Mesendoderm (in vitro differentiated cells): Measurements from ENCODE around the gene CAMTA2.

Experiments
- DNase-seq: peaks from one replicate; pipeline ENCODE4 v3.0.0; 2013
- H2AK5ac ChIP-seq: 2 replicates; pipeline ENCODE4 v1.6.1; 2013; ENCODE audit warnings: low read length, inconsistent platforms
- H2BK120ac ChIP-seq: 2 replicates; pipeline ENCODE4 v1.6.1; 2013; ENCODE audit warnings: low read depth, mild to moderate bottlenecking, low read length, moderate library complexity, mixed read lengths
- H2BK15ac ChIP-seq: replicated peaks from 2 replicates; pipeline ENCODE4 v1.6.1; 2013; ENCODE audit warnings: low read depth, mild to moderate bottlenecking, moderate library complexity
- H2BK5ac ChIP-seq: 2 replicates; pipeline ENCODE4 v1.6.1; 2013; ENCODE audit warnings: low read length, inconsistent platforms
- H3K18ac ChIP-seq: 2 replicates; pipeline ENCODE4 v1.6.1; 2013; ENCODE audit warnings: mild to moderate bottlenecking, low read length, mixed read lengths
- H3K23ac ChIP-seq: one replicate; pipeline ENCODE4 v1.6.1; 2013; ENCODE audit warnings: low read length
- H3K27ac ChIP-seq: 2 replicates; pipeline ENCODE4 v1.5.1; 2013; ENCODE audit warnings: low read depth, mild to moderate bottlenecking, inconsistent platforms, low read length, moderate library complexity
- H3K27me3 ChIP-seq: 2 replicates; pipeline ENCODE4 v1.6.1; 2013; ENCODE audit warnings: low read length, control low read depth, mild to moderate bottlenecking, inconsistent platforms; ENCODE audit not compliant: insufficient read depth, poor library complexity
- H3K36me3 ChIP-seq: 2 replicates; pipeline ENCODE4 v1.6.1; 2013; ENCODE audit warnings: low read length, inconsistent platforms; ENCODE audit not compliant: control insufficient read depth, insufficient read depth
- H3K4ac ChIP-seq: one replicate; pipeline ENCODE4 v1.6.1; 2013; ENCODE audit warnings: low read depth, mild to moderate bottlenecking, low read length, moderate library complexity
- H3K4me1 ChIP-seq: 2 replicates; pipeline ENCODE4 v1.6.1; 2013; ENCODE audit warnings: low read depth, low read length, inconsistent platforms; ENCODE audit not compliant: control insufficient read depth
- H3K4me2 ChIP-seq: 2 replicates; pipeline ENCODE4 v1.6.1; 2013; ENCODE audit warnings: low read length
- H3K4me3 ChIP-seq: 2 replicates; pipeline ENCODE4 v1.5.1; 2013; ENCODE audit warnings: mild to moderate bottlenecking, low read length
- H3K56ac ChIP-seq: one replicate; pipeline ENCODE4 v1.6.1; 2013; ENCODE audit warnings: low read length
- H3K79me1 ChIP-seq: 2 replicates; pipeline ENCODE4 v1.6.1; 2013; ENCODE audit warnings: low read length, inconsistent platforms
- H3K79me2 ChIP-seq: 2 replicates; pipeline ENCODE4 v1.6.1; 2013; ENCODE audit warnings: mild to moderate bottlenecking, low read length; ENCODE audit not compliant: control insufficient read depth, insufficient read depth
- H3K9ac ChIP-seq: 2 replicates; pipeline ENCODE4 v1.6.1; 2013; ENCODE audit warnings: low read length, inconsistent platforms
- H4K5ac ChIP-seq: one replicate; pipeline ENCODE4 v1.6.1; 2013; ENCODE audit warnings: low read length
- H4K8ac ChIP-seq: one replicate; pipeline ENCODE4 v1.6.1; 2013; ENCODE audit warnings: low read depth, mild to moderate bottlenecking, control low read depth, low read length, moderate library complexity
- WGBS: extraction: QIAGEN DNeasy Blood & Tissue Kit; methylation state at CpG from one replicate; pipeline ENCODE4 v1.1.7; 2013; ENCODE audit warnings: low lambda C conversion rate, missing lambda C conversion rate; ENCODE audit not compliant: insufficient coverage; ENCODE audit errors: extremely low coverage; 5-methylcytosine and 5-hydroxymethylcytosine counted together

Gene CAMTA2

GRCh38 chr17:4998027-4998731 is 10.7 kb upstream of the CAMTA2 start:
- peak overlapping the region; percentile 1 for H2BK120ac ChIP-seq
- H3K23ac ChIP-seq: peak overlapping the region; percentile 100
- H3K4ac ChIP-seq: peak overlapping the region; percentile 20
- peaks cover 21% of the 10 kb centered on the region for H3K79me2 ChIP-seq
- peak overlapping the region; percentile 100 for H3K4me2 ChIP-seq
- H2AK5ac ChIP-seq: no peak overlapping the region
- peak overlapping the region; percentile 94 for H3K18ac ChIP-seq
- H3K4me1 ChIP-seq: peaks cover 4% of the 10 kb centered on the region
- H3K9ac ChIP-seq: peak overlapping the region; percentile 97
- H3K36me3 ChIP-seq: peaks cover 13% of the 10 kb centered on the region
- no peak overlapping the region for H2BK5ac ChIP-seq
- H2BK15ac ChIP-seq: no peak overlapping the region
- H4K8ac ChIP-seq: no peak overlapping the region
- H3K56ac ChIP-seq: peak overlapping the region; percentile 99
- H3K27ac ChIP-seq: peak overlapping the region; percentile 58
- DNase-seq: peak; percentile 61
- no peaks in the 10 kb centered on the region for H3K27me3 ChIP-seq
- H4K5ac ChIP-seq: no peak overlapping the region
- peak overlapping the region; percentile 91 for H3K4me3 ChIP-seq
- no CpG with 5 or more reads among the region's 55 CpGs for WGBS
- H3K79me1 ChIP-seq: peaks cover 17% of the 10 kb centered on the region

DNA sequence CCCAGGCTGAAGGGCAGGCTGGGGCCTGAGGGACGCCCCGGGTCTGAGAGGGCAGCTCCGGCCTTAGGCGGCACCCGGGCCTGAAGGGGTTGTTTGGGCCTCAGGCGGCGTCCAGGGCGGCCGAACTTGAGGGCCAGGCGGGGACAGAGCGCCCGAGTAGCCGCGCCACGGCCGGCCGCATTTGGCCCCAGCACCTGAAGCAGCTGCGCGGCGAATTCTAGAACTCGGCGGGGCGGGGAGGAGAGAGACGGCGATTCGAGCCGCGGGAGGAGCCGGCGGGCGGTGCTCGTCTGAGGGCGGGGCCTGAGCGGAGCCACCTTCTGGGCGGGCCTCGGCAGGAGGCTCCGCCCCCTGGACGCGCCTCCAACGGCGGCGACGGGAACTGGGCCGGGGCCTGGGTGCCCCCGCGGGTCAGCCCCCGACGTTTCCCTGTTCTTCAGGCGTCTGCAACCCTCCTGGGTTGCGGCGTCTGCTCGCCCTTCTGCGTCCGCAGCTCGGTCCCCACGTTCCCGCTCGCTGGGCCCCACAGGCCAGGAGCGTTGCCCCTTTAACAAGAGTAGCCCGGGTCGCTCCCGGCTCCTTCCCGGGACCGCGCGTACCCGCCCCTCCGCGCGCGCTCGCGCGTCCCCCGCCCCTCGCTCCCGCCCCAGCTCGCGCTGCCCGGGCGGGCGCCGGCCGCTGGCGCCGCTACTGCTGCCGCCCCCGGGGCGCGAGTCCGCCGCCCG is 10.0 kb upstream of the CAMTA2 start, which contains the start of the genes INCA1 and KIF1C:
Gene INCA1, minus strand, starts transcription at position 221 of the 725 bp plus-strand sequence. CDS start 3,085 bp downstream, outside the sequence.
Gene KIF1C, plus strand, starts transcription at position 649 of the 725 bp plus-strand sequence. CDS start 2,297 bp downstream, outside the sequence.
- Histone ChIP-seq H3K79me1 (peaks cover 17% of the 10 kb centered on the region), H2BK120ac (peak within 1 kb of the TSS; percentile 1), H3K4me1 (peaks cover 4% of the 10 kb centered on the region), H3K27ac (peak within 1 kb of the TSS; percentile 79), H3K79me2 (peaks cover 21% of the 10 kb centered on the region), H3K27me3 (no peaks in the 10 kb centered on the region), H2BK5ac (peak within 1 kb of the TSS; percentile 73), H3K4me3 (peak within 1 kb of the TSS; percentile 91), H2AK5ac (peak within 1 kb of the TSS; percentile 7), H4K8ac (peak within 1 kb of the TSS; percentile 39), H3K4me2 (peak within 1 kb of the TSS; percentile 100), H2BK15ac (no peak within 1 kb of the TSS), H3K9ac (peak within 1 kb of the TSS; percentile 97), H3K23ac (peak within 1 kb of the TSS; percentile 100), H3K4ac (peak within 1 kb of the TSS; percentile 20), H4K5ac (no peak within 1 kb of the TSS), H3K18ac (peak within 1 kb of the TSS; percentile 94), H3K56ac (peak within 1 kb of the TSS; percentile 99), H3K36me3 (peaks cover 13% of the 10 kb centered on the region)
- DNase-seq: peak; percentile 93
- whole genome bisulfite sequencing: no CpG with 5 or more reads among the region's 93 CpGs

- no peak overlapping the region for H2BK120ac ChIP-seq
- peaks cover 10% of the 10 kb centered on the region for H3K79me2 ChIP-seq
- H3K27me3 ChIP-seq: no peaks in the 10 kb centered on the region
- no peak overlapping the region for H2BK15ac ChIP-seq
- H3K79me1 ChIP-seq: peaks cover 5% of the 10 kb centered on the region
- H2BK5ac ChIP-seq: no peak overlapping the region
- no peak overlapping the region for H3K23ac ChIP-seq
- H3K4me3 ChIP-seq: no peak overlapping the region
- no peak overlapping the region for H3K56ac ChIP-seq
- DNase-seq: no peak
- no peak overlapping the region for H2AK5ac ChIP-seq
- no peak overlapping the region for H4K8ac ChIP-seq
- WGBS: no CpG with 5 or more reads among the region's 6 CpGs
- H3K18ac ChIP-seq: no peak overlapping the region
- no peak overlapping the region for H3K4me2 ChIP-seq
- H3K36me3 ChIP-seq: no peaks in the 10 kb centered on the region
- no peak overlapping the region for H4K5ac ChIP-seq
- H3K27ac ChIP-seq: no peak overlapping the region
- no peak overlapping the region for H3K4ac ChIP-seq
- H3K9ac ChIP-seq: no peak overlapping the region
- peaks cover 3% of the 10 kb centered on the region for H3K4me1 ChIP-seq
These were observed 6.7 kb upstream of the CAMTA2 start for GRCh38 chr17:4994081-4994595.

GRCh38 chr17:4987767-4988567 is 492 bp upstream of the CAMTA2 start:
- Histone ChIP-seq H3K4ac (no peak overlapping the region), H4K8ac (no peak overlapping the region)
- WGBS: no CpG with 5 or more reads among the region's 30 CpGs

DNA sequence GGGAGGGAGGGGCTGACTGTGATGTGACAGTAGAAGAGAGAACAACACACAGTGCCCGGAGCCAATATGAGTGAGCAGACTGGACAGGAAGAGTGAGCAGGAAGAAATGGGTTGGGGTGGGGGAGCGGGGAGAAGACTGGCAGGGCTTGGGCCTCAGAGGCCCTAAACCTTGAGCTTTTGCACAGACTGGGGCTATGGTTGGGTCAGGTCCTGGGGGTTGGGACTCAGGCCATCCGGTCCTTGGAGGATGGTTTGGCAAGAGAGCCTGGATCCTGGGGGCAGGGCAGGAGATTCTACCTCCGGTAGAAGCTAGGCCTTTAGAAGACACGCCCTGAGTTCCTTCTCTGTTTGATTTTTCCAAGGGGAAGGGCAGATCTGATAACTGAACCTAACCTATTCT is 1.1 kb downstream of the CAMTA2 start:
- no peak overlapping the region for H2BK120ac ChIP-seq
- no peaks in the 10 kb centered on the region for H3K79me2 ChIP-seq
- H3K79me1 ChIP-seq: no peaks in the 10 kb centered on the region
- no CpG with 5 or more reads among the region's 5 CpGs for WGBS
- H3K4me2 ChIP-seq: no peak overlapping the region
- H3K4me3 ChIP-seq: no peak overlapping the region
- H3K9ac ChIP-seq: no peak overlapping the region
- DNase-seq: no peak
- H3K4ac ChIP-seq: no peak overlapping the region
- H3K4me1 ChIP-seq: peaks cover 6% of the 10 kb centered on the region
- no peak overlapping the region for H3K27ac ChIP-seq
- no peak overlapping the region for H3K23ac ChIP-seq
- H3K18ac ChIP-seq: no peak overlapping the region
- H4K8ac ChIP-seq: no peak overlapping the region
- H3K36me3 ChIP-seq: no peaks in the 10 kb centered on the region
- no peak overlapping the region for H4K5ac ChIP-seq
- no peak overlapping the region for H2AK5ac ChIP-seq
- H3K27me3 ChIP-seq: no peaks in the 10 kb centered on the region
- no peak overlapping the region for H2BK15ac ChIP-seq
- no peak overlapping the region for H2BK5ac ChIP-seq
- H3K56ac ChIP-seq: peak overlapping the region; percentile 79

More at GRCh38 chr17:4987767-4988567, 492 bp upstream of the CAMTA2 start:
- H3K27me3 ChIP-seq: no peaks in the 10 kb centered on the region
- H3K4me3 ChIP-seq: peak overlapping the region; percentile 43
- peak overlapping the region; percentile 32 for H3K23ac ChIP-seq
- H3K36me3 ChIP-seq: no peaks in the 10 kb centered on the region
- H3K79me2 ChIP-seq: no peaks in the 10 kb centered on the region
- H3K27ac ChIP-seq: no peak overlapping the region
- H2AK5ac ChIP-seq: no peak overlapping the region
- H2BK5ac ChIP-seq: no peak overlapping the region
- H3K79me1 ChIP-seq: no peaks in the 10 kb centered on the region
- no peak overlapping the region for H2BK120ac ChIP-seq
- peak overlapping the region; percentile 88 for H3K56ac ChIP-seq
- H3K4me2 ChIP-seq: peak overlapping the region; percentile 95
- H4K5ac ChIP-seq: no peak overlapping the region
- peak overlapping the region; percentile 79 for H3K9ac ChIP-seq
- peaks cover 6% of the 10 kb centered on the region for H3K4me1 ChIP-seq
- peak; percentile 11 for DNase-seq
- no peak overlapping the region for H2BK15ac ChIP-seq
- H3K18ac ChIP-seq: peak overlapping the region; percentile 13
